ENCODE measurements around the gene NOPCHAP1.
"Not testable (repeated sequence)": the region's sequence is repeated elsewhere in the genome, so short reads cannot be mapped to it uniquely, and the experiment has no call there.

DNA sequence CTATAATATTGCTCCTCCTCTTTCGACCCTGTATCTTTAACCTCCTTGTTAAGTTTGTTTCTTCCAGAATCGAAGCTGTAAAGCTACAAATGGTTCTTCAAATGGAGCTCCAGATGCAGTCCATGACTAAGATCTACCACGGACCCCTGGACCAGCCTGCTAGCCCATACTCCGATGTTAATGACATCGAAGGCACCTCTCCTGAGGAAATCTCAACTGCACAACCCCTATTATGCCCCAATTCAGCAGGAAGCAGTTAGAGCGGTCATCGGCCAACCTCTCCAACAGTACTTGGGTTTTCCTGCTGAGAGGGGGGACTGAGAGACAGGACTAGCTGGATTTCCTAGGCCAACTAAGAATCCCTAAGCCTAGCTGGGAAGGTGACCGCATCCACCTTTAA lies 42.7 kb upstream of the NOPCHAP1 start:
- TF ChIP-seq TBP, HDAC6 (IDR thresholded peaks at IDR 0.05; ENCODE audit: low read depth, low read length): not testable (repeated sequence)
- TF ChIP-seq, protein P1, sequence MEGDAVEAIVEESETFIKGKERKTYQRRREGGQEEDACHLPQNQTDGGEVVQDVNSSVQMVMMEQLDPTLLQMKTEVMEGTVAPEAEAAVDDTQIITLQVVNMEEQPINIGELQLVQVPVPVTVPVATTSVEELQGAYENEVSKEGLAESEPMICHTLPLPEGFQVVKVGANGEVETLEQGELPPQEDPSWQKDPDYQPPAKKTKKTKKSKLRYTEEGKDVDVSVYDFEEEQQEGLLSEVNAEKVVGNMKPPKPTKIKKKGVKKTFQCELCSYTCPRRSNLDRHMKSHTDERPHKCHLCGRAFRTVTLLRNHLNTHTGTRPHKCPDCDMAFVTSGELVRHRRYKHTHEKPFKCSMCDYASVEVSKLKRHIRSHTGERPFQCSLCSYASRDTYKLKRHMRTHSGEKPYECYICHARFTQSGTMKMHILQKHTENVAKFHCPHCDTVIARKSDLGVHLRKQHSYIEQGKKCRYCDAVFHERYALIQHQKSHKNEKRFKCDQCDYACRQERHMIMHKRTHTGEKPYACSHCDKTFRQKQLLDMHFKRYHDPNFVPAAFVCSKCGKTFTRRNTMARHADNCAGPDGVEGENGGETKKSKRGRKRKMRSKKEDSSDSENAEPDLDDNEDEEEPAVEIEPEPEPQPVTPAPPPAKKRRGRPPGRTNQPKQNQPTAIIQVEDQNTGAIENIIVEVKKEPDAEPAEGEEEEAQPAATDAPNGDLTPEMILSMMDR (IDR thresholded peaks at IDR 0.05; ENCODE audit: control extremely low read depth in 1 of 3, insufficient read depth in 1 of 3, low read depth in 1 of 3, low read length in 3 of 3), result not testable (repeated sequence)
